Activated naive CD4-positive, alpha-beta T cell (primary cell): Measurements from ENCODE around the gene RASSF3.
"Not testable (repeated sequence)": the region's sequence is repeated elsewhere in the genome, so short reads cannot be mapped to it uniquely, and the experiment has no call there.

Experiments
- DNase-seq, 4 experiments: peaks; one replicate each; lab custom pipeline; 2025; lab: John Stamatoyannopoulos, UW

The RASSF3 gene

DNA sequence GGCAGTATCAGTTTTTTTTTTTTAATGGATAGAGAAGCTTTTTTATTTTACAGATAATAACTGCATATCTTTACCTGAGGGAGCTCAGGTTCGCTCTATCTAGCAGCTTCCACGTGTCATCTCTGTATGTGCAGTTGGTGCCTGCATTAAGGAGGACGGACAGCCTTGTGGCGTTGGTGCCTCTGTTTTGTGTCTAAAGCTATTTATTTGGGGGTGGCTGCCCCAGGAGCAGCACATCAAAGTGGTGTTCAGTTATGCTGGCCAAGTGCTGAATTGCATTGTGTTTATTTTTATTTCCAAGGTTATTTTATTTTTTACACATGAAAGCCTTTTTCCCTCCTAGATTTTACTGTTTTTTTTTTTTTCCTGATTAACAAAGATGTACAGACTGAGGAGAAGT lies 59.7 kb downstream of the RASSF3 start:
- DNase-seq, result no peak

- no peak for DNase-seq
These were observed 60.8 kb downstream of the RASSF3 start for GRCh38 chr12:64670919-64671639.

- DNase-seq, result no peak
These were observed 61.4 kb downstream of the RASSF3 start for GRCh38 chr12:64671681-64672080.

- DNase-seq, result peak in 1 of 4 experiments; percentile 39
These were observed 62.7 kb downstream of the RASSF3 start for GRCh38 chr12:64672925-64673409.

DNA sequence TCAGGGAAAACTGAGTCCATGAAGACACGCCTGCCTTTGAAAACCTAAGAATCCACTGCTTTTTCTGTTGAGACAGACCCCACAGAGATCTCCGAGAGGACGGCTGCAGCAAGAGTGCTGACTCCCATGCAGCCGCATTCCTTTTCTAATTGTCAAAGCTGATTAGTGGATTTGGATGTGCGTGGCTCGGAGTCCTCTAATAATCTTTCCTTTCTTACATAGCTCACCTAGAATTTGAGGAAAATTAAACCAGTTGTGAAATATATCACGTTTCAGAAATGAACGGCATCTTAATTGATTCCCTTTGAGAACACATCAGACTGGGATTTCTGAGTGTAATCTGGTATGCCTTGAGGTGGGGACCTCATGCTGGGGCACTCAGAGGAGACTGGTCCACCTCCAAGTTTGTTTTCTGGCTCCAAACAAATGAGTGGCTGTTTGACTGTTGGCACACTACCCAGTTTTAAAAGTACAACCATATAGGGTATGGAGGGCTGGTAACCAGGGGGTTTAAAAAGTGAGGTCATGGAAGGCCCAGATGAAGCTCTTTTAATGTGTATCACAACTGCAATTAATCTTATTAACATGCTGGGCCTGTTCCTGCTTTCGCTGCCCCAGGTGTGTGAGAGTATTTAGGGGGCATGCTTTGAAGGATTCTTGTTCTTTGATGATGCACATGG lies 63.3 kb downstream of the RASSF3 start:
- no peak for DNase-seq

GRCh38 chr12:64674367-64674922 lies 64.2 kb downstream of the RASSF3 start:
- peak in 2 of 4 experiments; percentile 37 to 47 for DNase-seq

DNA sequence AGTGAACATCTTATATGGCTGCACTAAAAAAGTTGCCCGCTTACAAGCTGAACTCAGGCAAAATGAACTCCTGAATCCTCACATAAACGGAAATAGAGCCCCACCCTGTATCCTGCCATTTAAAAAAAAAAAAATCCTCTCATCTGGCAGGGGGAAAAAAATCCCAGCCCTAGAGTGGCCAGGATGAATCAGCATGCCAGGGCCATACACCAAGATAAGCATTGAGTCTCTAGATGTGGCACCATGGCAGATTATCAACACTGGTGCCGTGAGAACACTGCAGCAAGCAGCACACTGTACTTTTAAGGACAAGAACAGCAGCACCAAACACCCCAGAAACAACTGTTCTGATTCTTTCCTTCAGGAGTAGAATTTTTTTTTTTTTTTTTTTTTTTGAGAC lies 65.5 kb downstream of the RASSF3 start:
- no peak for DNase-seq

DNA sequence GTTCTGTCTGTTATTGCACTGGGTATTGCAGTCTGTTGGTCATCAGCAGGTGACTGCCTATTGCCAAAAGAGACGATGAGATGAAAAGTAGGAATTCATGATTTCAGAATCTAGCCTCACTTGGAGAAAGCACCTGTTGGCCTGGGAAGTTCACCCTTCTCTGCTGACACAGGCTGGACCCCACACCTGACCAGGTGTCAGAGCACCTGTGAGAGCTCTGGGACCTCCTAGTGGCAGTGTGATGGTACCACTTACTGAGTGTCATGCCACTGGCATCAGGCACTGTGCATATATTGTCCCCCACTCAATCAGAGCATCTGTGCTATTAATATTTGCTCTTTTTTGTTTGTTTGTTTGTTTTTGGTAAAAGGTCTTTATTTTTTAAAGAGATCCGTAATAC lies 68.0 kb downstream of the RASSF3 start:
- no peak for DNase-seq

- no peak for DNase-seq
These were observed 68.5 kb downstream of the RASSF3 start for GRCh38 chr12:64678835-64679234.

- DNase-seq, result peak in 2 of 4 experiments; percentile 31 to 57
These were observed 69.2 kb downstream of the RASSF3 start for GRCh38 chr12:64679487-64680001.

DNA sequence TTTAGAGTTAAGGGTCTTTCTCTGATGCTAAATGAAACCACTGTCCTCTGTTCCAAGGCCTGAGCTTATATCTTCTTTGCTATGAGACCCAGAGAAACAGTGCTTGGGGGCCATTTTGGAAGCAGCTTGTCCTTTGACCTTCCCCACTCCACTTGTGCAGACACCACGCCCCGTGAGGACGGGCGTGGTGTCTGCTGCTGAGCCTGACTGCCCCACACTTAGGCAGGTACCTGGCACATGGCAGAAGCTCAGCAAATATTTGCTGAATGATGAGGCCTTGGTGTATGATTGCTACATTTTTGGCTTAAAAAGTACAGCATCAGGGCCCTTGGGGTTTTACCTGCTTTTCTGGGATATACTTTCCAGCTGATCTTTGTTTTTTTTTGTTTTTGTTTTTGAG lies 69.9 kb downstream of the RASSF3 start:
- no peak for DNase-seq

DNA sequence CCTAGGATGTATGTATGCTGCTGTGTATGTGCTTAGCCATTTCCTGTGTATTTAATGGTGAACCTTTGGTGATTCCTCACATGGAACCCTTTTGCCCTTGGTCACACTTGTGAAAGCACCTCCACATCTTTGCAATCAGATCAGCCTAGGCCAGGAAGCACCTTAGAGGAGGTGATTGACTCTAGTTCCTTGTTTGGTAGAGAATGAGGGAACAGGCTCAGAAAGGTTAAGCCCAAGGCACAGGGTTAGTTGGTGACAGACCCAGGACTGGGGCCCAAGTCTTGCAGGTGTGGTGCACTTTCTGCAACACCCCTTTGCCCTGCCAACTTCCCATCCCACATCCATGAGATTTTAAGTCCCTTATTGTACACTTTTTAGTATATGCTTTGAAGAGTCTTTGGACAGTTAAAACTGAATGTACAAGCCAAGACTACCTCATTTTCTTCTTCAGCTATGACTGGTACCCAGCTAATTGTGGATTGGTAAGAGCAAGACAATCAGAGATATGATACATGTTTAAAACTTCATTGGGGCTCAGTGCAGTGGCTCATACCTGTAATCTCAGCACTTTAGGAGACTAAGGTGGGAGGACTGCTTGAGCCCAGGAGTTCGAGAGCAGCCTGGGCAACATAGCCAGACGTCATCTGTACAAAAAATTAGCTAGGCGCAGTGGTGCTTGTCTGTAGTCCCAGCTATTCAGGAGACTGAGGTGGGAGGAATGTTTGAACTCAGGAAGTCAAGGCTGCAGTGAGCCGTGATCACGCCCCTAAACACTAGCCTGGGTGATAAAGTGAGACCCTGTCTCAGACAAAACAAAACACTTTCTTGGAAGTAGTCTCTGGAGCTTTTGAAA lies 71.1 kb downstream of the RASSF3 start:
- no peak for DNase-seq

DNA sequence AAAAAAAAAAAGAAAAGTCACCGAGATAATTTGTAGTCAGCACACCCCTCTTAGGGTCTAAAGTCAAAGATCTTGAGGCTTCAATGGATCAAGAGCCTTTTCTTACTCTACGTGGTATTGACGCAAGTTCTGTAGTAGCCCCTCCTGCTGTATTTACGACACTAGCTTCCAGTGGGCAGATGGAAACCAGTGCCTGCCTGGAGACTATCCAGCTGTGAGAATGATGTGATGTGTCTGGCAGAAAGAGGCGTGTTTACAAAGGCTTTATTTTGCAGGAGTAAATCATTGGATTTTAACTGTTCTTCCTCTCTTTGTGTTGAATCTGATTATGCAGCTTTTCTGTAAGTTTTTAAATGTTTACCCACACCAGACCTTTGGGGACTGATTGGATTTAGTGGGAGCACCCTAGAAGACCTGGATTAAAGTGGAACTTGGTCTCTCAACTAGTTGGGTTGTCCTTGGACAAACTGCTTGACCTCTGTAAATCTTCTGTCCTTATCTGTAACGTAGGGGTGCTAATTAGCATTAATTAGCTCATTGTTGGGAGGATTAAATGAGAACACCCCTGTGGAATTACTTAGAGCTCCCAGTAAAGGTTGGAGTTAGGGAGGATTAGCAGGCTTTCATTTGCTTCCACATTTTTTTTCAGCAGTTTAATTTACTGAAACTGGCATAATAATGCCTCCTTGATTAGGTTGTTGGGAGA lies 72.4 kb downstream of the RASSF3 start:
- no peak for DNase-seq

- no peak for DNase-seq
These were observed 73.7 kb downstream of the RASSF3 start for GRCh38 chr12:64683816-64684543.

DNA sequence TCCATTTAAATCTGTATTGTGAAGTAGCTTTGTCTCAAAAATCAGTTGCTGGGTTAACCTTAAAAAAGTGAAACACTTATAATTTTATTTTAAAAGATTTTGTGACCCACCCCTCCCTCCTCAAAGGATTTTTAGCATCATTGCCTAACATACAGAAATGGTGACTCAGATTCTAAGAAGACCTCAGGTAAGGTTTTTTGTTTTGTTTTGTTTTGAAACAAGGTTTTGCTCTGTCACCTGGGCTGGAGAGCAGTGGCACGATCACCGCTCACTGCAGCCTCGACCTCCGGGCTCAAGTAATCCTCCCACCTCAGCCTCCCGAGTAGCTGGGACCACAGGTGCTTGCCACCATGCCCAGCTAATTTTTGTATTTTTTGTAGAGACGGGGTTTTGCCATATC lies 74.8 kb downstream of the RASSF3 start:
- DNase-seq, result no peak

DNA sequence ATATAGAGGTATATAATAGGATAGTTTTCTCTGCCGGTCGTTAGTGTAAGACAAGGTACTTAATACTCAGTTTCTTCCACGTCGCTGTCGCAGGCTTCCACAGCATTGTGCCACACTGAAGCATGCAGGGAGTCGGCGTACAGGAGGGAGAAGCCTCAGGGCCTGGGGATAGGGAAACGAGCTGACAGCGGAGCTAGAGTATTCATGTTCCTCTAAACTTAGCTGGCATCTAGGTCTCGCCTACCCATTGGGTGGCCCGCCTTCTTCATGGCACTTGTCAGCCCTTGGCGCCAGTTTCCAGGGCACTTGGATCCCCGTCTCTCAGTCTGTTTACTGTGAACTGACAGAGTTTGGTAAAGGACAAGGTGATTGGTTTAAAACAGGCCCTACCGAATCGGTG lies 75.3 kb downstream of the RASSF3 start:
- no peak for DNase-seq

GRCh38 chr12:64687816-64688215 lies 77.5 kb downstream of the RASSF3 start:
- DNase-seq, result no peak

DNA sequence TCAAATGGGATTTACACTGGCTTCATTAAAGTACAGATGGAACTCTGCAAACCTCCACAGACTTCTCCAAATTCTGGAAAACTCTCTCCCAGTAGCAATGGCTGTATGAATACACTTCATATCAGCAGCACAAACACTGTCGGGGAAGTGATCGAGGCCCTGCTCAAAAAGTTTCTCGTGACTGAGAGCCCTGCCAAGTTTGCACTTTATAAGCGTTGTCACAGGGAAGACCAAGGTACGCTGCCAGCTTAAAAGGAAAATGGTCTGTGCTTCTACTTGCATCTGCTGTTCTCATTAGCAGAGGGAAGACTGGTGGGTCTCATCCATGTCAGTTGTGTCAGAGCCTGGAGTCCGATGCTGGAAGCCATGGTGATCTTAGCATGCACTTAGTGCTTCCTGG lies 77.9 kb downstream of the RASSF3 start:
- DNase-seq, result no peak

- no peak for DNase-seq
These were observed 78.4 kb downstream of the RASSF3 start for GRCh38 chr12:64688715-64689114.

GRCh38 chr12:64690236-64690635 lies 79.9 kb downstream of the RASSF3 start:
- DNase-seq, result not testable (repeated sequence)
